Astrocyte of the cerebellum (primary cell): ENCODE results near the gene PTPN14.
A peak's percentile ranks its signal among the peaks of the same experiment; 100 is the strongest.

ENCODE experiments used
- DNase-seq: peaks from one replicate; pipeline ENCODE4 v3.0.0-alpha.2; 2011; ENCODE audit warnings: low read depth
- H3K4me3 ChIP-seq: 2 replicates; pipeline ENCODE4 v1.5.1; 2011; ENCODE audit warnings: mild to moderate bottlenecking, low read depth, low read length, moderate library complexity
- in situ Hi-C: cut with HindIII; loops from 2 replicates; pipeline ENCODE4 v1.10.0; 2017; ENCODE audit warnings: low sequenced_read_pairs
- TF ChIP-seq, protein P1 (sequence below): IDR thresholded peaks from 2 replicates; pipeline ENCODE4 v1.5.1; 2012; ENCODE audit warnings: low read length, low read depth, moderate library complexity, mild to moderate bottlenecking; ENCODE audit errors: missing control alignments

PTPN14 gene

DNA sequence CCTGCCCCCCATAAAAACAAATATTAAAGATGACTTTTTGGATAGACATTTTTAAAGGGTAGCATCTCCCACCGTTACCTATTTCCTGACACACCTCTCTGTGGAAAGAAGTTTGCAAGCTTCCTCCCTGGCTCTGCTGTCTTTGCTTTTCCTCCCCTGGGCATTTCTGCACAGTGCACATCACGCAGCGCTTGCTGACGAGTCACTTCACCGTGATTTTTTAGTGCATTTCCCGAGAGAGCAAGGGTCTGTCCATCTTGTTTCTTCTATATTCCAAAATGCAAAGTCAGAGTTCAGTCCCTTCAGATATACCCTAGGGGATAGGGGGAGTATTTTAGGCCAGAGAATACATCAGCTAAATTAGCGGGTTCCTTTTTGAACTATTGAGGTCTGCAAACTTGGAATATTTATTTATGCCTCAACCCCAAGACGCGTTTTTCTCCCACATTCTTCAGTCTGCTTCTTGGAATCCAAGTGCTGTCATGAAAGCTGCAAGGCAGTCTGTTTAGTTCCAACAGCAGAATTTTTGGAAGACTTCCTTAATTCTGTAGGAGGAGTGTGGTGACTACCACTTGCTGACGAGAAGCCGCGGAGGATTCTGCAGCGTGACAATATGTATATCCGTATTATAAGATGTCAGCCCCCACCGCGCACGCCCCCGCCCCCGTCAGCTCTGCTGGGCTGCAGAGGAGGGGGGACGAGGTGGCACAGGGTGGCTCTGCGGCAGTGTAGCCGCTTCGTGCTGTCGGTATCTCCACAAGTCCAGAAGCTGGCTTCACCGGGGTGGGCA is 248.1 kb downstream of the PTPN14 start:
- H3K4me3 ChIP-seq = peak overlapping the region; percentile 23
- TF ChIP-seq, protein P1, sequence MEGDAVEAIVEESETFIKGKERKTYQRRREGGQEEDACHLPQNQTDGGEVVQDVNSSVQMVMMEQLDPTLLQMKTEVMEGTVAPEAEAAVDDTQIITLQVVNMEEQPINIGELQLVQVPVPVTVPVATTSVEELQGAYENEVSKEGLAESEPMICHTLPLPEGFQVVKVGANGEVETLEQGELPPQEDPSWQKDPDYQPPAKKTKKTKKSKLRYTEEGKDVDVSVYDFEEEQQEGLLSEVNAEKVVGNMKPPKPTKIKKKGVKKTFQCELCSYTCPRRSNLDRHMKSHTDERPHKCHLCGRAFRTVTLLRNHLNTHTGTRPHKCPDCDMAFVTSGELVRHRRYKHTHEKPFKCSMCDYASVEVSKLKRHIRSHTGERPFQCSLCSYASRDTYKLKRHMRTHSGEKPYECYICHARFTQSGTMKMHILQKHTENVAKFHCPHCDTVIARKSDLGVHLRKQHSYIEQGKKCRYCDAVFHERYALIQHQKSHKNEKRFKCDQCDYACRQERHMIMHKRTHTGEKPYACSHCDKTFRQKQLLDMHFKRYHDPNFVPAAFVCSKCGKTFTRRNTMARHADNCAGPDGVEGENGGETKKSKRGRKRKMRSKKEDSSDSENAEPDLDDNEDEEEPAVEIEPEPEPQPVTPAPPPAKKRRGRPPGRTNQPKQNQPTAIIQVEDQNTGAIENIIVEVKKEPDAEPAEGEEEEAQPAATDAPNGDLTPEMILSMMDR = no peak
- DNase-seq = no peak
- in situ Hi-C loops = no loop called here

DNA sequence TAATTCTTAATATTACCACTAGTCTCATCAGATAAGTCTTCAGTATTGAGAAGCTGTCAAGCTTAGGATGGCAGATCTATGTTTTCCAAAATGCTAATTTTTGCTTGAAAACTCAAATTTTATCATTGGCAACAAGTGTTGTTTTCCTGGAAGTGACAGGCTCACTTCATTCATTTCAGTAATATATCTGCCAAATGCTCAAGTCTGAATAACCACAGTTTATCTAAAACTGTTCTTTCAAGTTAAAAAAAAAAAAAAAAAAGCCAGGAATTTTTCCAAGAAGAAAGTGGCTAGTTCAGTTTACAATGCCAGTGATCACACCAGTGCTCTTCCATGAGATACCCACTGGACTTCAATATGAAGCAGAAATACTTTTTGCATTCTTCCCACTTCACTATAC is 249.9 kb downstream of the PTPN14 start:
- TF ChIP-seq, protein P1 = no peak
- in situ Hi-C loops = no loop called here
- H3K4me3 ChIP-seq = no peak overlapping the region
- DNase-seq = no peak

DNA sequence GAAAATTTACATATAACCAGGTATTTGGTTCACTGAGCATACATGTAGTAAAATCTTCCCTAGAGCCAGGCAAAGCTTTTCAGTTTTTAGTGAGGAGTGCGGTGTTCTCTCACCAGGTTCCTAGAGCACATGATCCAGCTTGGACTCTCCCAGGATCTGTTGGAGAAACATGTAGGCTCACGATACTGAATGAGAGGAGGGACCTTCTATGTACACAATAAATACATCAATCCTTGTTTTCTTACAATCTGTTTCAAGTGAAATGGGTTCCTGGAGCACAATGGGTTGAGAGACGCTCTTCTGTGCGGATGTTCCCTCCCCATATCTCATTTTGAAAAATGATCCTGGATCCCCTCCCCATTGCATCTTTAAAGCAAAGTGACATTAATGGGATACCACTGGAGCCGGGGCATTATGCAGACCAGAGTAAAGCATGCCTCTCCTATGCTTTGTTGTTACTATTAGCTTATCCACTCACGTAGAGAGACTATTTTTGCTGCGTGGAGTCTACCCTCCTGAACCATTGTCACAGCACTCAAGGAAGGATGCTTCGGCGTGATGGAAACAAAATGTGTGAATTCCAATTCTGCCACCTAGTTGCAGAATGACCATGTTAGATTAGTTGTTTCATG is 251.1 kb downstream of the PTPN14 start:
- in situ Hi-C loops = no loop called here
- H3K4me3 ChIP-seq = no peak overlapping the region
- TF ChIP-seq, protein P1 = no peak
- no peak for DNase-seq
